ENCODE data around the gene CDON. TPM values are rescaled to one million over a fixed set of nuclear protein-coding genes. Genes with fewer than 3 reads are reported as not detected.

CDON gene
- total RNA-seq, 1 donor from 2014 or later = 0.24 TPM

DNA sequence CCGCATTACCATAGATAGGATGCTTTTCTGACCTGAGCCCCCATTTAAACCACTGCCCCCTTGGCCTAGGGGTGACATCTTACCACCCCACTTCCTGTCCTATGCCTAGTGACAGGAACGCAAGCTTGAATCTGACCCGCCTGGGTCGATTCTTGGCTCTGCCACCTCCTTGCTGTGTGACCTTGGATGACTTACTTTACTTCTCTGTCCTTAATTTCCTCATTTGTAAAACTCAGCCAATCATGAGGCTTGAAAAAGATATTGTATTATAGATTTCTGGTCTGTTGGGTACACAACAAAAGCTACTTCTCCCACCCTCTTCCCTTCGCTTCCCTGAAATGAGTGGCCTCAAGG is 39.2 kb upstream of the CDON start:
- no peak for ATAC-seq (ENCODE audit: low read depth)
- no peaks in the 10 kb centered on the region for H3K4me1 Mint-ChIP-seq
- H3K4me3 Mint-ChIP-seq = no peak overlapping the region
- H3K27me3 Mint-ChIP-seq = peaks cover 8% of the 10 kb centered on the region
- no peaks in the 10 kb centered on the region for H3K36me3 Mint-ChIP-seq (ENCODE audit: low read depth)
- POLR2A ChIA-PET = no interaction called here
- DNase-seq = no peak
- no peaks in the 10 kb centered on the region for H3K9me3 Mint-ChIP-seq
- intact Hi-C loops (cut with micrococcal nuclease) = no loop called here
- CTCF ChIA-PET = no interaction called here
- H3K27ac Mint-ChIP-seq = no peak overlapping the region
- TF ChIP-seq, protein P1, sequence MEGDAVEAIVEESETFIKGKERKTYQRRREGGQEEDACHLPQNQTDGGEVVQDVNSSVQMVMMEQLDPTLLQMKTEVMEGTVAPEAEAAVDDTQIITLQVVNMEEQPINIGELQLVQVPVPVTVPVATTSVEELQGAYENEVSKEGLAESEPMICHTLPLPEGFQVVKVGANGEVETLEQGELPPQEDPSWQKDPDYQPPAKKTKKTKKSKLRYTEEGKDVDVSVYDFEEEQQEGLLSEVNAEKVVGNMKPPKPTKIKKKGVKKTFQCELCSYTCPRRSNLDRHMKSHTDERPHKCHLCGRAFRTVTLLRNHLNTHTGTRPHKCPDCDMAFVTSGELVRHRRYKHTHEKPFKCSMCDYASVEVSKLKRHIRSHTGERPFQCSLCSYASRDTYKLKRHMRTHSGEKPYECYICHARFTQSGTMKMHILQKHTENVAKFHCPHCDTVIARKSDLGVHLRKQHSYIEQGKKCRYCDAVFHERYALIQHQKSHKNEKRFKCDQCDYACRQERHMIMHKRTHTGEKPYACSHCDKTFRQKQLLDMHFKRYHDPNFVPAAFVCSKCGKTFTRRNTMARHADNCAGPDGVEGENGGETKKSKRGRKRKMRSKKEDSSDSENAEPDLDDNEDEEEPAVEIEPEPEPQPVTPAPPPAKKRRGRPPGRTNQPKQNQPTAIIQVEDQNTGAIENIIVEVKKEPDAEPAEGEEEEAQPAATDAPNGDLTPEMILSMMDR (IDR thresholded peaks at IDR 0.05) = no peak

DNA sequence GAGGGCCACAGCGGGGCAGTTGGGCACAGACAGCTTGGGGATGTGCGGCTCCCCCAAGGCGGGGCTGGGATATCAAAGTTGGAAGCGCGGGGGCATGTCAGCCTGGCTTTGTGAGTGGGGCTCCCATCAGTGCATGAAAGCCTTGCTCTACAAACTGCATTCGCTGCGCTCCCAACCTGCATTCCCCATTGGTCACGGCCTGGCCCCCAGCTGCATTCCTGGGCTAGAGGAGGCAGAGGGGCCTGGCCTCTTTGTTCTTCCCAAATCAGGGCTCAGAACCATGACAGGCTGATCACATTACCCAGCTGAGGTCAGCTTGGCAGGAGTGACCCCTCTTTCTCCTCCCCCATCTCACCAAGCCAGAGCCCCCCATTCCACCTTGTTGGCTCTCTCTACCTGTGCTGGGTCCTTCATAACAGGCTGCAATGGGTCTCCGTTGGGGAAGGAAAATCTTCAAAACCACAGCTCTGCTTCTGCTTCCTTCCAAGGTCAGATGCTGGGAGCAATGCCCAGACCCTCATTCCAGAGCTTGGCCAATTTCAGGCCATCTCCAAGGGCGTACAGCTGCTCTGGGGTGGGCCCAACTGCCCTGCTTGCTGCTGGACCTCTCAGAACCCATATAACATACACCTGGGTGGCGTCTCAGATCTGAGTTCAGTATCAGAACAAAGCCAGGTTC is 38.7 kb upstream of the CDON start:
- Mint-ChIP-seq H3K27me3 (peaks cover 8% of the 10 kb centered on the region), H3K4me3 (no peak overlapping the region), H3K27ac (no peak overlapping the region), H3K9me3 (no peaks in the 10 kb centered on the region), H3K4me1 (no peaks in the 10 kb centered on the region), H3K36me3 (ENCODE audit: low read depth) (no peaks in the 10 kb centered on the region)
- intact Hi-C loops (cut with micrococcal nuclease) = no loop called here
- no peak for DNase-seq
- ChIA-PET POLR2A (no interaction called here), CTCF (no interaction called here)
- TF ChIP-seq, protein P1 (IDR thresholded peaks at IDR 0.05) = no peak
- no peak for ATAC-seq (ENCODE audit: low read depth)

DNA sequence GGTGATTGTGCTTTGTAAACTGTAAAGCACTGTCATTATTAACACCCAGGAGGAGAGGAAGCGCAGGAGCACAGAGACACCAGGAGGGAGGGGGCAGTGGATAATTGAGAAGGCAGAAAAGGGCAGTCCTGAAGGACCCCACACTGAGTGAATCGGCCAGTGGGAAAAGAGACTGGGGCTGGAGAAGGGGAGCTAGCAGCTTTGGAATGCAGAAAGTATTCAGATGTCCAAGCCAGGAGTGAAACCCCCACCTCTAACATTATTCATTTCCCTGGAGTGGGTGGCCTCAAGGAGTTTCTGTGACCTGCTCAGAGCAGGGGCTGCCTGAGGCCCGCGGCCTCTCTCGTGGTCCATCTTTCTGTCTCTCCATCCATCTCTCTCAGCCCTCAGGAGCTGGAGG is 38.0 kb upstream of the CDON start:
- no peak for DNase-seq
- POLR2A ChIA-PET = no interaction called here
- Mint-ChIP-seq H3K27ac (no peak overlapping the region), H3K36me3 (ENCODE audit: low read depth) (no peaks in the 10 kb centered on the region), H3K4me3 (no peak overlapping the region), H3K4me1 (no peaks in the 10 kb centered on the region), H3K9me3 (no peaks in the 10 kb centered on the region), H3K27me3 (peaks cover 8% of the 10 kb centered on the region)
- no peak for ATAC-seq (ENCODE audit: low read depth)
- TF ChIP-seq, protein P1 (IDR thresholded peaks at IDR 0.05) = no peak
- CTCF ChIA-PET = no interaction called here
- intact Hi-C loops (cut with micrococcal nuclease) = no loop called here

DNA sequence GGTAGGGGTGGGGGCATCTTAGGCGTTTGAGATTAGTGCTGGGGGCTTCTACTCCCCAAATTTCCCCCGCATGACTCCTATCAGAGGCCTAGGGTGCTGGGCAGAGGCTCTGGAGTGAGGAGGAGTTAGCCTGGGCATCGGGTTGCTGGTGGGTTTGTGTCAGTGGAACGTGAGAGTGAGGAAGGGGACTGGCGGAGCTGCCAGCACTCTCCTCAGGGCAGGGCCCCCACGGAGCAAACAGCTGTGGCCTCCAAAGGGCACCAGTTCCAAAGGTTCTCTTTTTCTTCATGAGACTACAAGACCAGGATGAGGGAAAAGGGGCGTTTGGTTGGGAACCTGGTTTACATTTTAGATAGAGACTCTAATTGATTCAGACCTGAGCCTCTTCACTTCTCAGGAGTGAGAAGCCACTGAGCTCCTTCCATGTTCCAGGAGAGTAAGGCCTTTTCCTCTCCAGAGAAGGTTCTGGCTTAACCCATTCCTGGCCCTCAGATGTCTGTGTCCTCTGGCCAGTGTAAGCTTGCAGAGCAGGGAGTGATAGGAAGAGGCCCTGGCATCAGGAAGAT is 35.6 kb upstream of the CDON start:
- POLR2A ChIA-PET = no interaction called here
- Mint-ChIP-seq H3K4me3 (no peak overlapping the region), H3K9me3 (no peaks in the 10 kb centered on the region), H3K27ac (no peak overlapping the region), H3K27me3 (peaks cover 8% of the 10 kb centered on the region), H3K36me3 (ENCODE audit: low read depth) (no peaks in the 10 kb centered on the region), H3K4me1 (no peaks in the 10 kb centered on the region)
- intact Hi-C loops (cut with micrococcal nuclease) = no loop called here
- DNase-seq (no peak), ATAC-seq (ENCODE audit: low read depth) (no peak)
- CTCF ChIA-PET = no interaction called here
- TF ChIP-seq, protein P1 (IDR thresholded peaks at IDR 0.05) = no peak

DNA sequence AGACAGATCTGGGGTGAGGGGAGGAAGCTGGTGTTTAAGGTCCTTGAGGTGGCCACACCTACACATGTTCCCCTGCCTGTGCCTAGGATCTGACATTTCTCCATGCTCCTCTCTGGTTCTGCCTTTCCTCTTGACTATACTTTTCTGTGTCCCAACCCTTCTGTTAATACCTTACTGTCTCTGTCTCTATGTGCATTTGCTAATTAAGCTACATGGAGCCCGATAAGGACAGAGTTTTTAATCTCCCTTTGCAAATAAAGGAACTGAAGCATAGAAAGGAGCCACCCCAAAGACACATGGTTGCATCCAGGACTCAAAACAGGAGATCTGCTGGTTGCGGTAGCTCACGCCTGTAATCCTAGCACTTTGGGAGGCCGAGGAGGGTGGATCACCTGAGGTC is 33.1 kb upstream of the CDON start:
- H3K4me3 Mint-ChIP-seq = no peak overlapping the region
- no peaks in the 10 kb centered on the region for H3K36me3 Mint-ChIP-seq (ENCODE audit: low read depth)
- no peaks in the 10 kb centered on the region for H3K4me1 Mint-ChIP-seq
- peaks cover 8% of the 10 kb centered on the region for H3K27me3 Mint-ChIP-seq
- POLR2A ChIA-PET = no interaction called here
- TF ChIP-seq, protein P1 (IDR thresholded peaks at IDR 0.05) = no peak
- ATAC-seq (ENCODE audit: low read depth) (no peak), DNase-seq (no peak)
- intact Hi-C loops (cut with micrococcal nuclease) = no loop called here
- no peaks in the 10 kb centered on the region for H3K9me3 Mint-ChIP-seq
- no peak overlapping the region for H3K27ac Mint-ChIP-seq
- CTCF ChIA-PET = no interaction called here
